Measurements from ENCODE around the gene PIGW.

PIGW gene

DNA sequence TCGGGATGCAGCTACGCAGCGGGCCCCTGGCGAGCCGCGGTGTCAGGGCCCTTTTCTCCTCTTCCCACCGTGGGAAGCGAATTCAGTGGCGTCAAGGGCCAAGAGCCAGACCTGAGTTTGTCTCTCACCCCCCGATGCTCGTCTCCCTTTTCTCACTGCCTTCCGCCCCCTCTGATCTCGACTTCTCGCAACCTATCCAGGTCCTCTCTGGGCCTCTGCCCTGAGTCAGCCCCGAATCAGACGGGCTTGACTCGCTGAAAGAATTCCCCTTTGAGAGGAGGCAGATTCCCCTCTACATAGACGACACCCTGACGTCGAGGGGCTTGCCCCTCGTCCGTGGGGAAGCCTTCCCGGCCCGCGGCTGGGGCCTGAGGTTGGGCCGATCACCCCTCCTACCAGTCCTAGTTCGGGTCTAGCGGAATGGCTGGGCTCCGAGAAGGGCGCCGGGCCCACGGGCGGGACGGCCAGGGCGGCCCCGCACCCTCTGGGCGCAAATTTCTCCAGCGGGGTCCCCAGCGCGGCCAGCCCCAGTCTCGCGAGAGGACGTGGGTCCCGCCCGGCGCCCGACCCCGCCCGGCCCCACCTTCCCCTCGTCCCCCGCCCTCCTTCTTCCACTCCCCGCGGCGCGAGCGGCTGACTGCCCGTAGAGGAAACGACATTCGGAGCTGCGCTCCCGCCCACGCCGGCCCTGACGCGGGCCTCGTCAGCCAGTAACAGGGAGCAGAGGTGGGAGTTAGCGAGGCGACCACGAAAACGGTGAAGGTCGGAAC lies 9.7 kb downstream of the PIGW start, which contains the start of gene GGNBP2:
Gene GGNBP2 (plus strand): TSS at position 613 of the 770 bp plus-strand sequence. CDS start 806 bp downstream, outside the sequence.
- peak within 1 kb of the TSS; percentile 95 for H3K4me3 ChIP-seq (ENCODE audit: control insufficient read depth, low read depth, low read length)
- TF ChIP-seq, protein P1, sequence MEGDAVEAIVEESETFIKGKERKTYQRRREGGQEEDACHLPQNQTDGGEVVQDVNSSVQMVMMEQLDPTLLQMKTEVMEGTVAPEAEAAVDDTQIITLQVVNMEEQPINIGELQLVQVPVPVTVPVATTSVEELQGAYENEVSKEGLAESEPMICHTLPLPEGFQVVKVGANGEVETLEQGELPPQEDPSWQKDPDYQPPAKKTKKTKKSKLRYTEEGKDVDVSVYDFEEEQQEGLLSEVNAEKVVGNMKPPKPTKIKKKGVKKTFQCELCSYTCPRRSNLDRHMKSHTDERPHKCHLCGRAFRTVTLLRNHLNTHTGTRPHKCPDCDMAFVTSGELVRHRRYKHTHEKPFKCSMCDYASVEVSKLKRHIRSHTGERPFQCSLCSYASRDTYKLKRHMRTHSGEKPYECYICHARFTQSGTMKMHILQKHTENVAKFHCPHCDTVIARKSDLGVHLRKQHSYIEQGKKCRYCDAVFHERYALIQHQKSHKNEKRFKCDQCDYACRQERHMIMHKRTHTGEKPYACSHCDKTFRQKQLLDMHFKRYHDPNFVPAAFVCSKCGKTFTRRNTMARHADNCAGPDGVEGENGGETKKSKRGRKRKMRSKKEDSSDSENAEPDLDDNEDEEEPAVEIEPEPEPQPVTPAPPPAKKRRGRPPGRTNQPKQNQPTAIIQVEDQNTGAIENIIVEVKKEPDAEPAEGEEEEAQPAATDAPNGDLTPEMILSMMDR (conservative IDR thresholded peaks at IDR 0.05; ENCODE audit: control insufficient read depth, insufficient read depth, low read depth, low read length), result no peak
- peak; percentile 92 for DNase-seq (ENCODE audit: low read depth)

DNA sequence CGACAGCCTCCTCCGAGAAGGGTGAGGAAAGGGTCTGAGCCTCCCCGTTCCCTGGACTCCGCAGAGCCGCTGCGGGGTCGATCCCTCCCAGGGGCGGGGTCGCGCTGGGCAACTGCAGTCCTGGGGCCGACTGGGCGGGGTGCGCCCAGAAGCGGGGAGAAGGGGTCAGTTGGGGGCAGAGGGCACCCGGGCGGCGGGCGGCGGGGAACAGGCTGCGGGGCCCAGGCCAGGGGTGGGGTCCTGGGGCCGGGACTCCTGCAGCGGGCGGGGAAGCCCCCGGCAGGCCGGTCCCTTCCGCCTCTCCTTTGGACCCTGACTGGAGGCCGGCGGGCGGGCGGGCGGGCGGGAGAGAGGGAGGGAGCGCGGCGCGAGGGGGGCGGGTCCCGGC lies 10.3 kb downstream of the PIGW start:
- H3K4me3 ChIP-seq (ENCODE audit: control insufficient read depth, low read depth, low read length), result peak overlapping the region; percentile 95
- TF ChIP-seq, protein P1 (conservative IDR thresholded peaks at IDR 0.05; ENCODE audit: control insufficient read depth, insufficient read depth, low read depth, low read length), result no peak
- no peak for DNase-seq (ENCODE audit: low read depth)

DNA sequence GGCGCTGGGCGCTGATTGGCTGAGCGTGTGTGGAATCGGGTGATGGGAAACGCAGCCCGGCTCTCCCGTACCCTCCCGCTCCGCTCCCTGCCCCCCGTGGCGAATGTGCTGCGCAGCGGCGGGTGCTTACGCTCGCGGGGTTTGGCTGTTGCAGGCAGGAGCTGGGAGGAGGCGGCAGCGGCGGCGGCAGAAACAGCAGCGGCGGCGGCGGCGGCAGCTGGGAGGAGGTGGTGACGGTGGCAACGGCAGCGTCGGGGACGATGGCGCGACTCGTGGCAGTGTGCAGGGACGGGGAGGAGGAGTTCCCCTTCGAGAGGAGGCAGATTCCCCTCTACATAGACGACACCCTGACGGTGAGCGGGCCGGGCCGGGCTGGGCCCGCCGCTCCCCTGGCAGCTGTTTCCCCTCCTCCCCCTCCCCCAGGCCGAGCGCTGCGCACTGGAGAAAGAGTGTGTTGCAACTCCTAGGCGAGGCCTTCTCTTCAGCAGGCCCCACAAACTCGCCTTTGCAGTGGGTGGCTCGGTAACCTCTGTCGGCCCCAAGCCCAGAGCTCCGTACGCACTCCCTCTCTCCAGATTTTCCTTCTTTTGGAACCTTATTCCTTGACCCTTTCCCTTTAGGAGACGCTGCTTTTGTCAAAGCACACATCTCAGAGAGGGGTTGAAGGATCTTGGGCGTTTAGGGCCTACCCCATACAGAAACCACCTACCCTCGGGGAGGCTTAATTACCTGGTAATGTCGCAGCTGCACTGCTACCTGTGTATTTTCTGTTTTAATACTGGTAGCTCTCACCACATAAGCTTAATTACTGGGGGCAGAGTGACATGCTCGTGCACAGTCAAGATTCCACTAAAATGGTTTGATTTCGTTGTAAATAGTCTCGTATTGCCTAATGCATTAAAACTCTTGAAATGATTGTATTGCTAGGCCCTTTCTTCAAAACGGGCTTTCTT lies 11.0 kb downstream of the PIGW start:
- TF ChIP-seq, protein P1 (conservative IDR thresholded peaks at IDR 0.05; ENCODE audit: control insufficient read depth, insufficient read depth, low read depth, low read length), result no peak
- peak; percentile 97 for DNase-seq (ENCODE audit: low read depth)
- peak overlapping the region; percentile 82 for H3K4me3 ChIP-seq (ENCODE audit: control insufficient read depth, low read depth, low read length)

DNA sequence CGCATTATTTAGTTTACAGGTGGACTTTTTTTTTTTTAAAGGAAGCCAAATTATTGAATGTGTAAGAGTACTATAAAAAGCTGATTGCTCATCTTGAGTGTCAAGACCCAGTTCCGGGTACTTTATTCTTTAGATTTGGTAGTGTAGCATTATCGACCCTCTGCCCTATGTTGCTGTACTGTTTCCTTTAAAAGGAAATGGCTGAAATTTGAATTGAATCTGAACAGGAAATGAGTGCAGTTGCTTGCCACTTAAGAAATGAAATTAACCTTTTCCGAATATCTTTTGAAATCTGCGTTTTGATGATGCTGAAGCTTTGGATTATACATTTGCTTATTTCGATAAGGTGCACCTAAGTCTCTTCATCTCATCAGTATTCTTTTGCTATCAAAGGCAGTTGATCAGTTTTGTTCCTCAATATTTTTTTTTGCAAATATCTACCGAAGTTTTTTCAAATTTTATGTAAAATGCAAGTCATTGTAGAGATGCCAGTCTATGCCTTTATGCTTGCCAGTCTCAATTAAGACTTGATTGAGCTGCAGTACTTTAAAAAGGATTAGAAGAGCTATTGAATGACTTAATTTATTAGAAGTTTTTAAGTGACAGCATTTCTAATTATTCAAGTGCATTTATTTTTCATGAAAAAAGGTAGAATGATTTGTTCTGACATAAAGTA lies 11.8 kb downstream of the PIGW start:
- H3K4me3 ChIP-seq (ENCODE audit: control insufficient read depth, low read depth, low read length), result peak overlapping the region; percentile 82
- peak; percentile 20 for DNase-seq (ENCODE audit: low read depth)
- TF ChIP-seq, protein P1 (conservative IDR thresholded peaks at IDR 0.05; ENCODE audit: control insufficient read depth, insufficient read depth, low read depth, low read length), result no peak

DNA sequence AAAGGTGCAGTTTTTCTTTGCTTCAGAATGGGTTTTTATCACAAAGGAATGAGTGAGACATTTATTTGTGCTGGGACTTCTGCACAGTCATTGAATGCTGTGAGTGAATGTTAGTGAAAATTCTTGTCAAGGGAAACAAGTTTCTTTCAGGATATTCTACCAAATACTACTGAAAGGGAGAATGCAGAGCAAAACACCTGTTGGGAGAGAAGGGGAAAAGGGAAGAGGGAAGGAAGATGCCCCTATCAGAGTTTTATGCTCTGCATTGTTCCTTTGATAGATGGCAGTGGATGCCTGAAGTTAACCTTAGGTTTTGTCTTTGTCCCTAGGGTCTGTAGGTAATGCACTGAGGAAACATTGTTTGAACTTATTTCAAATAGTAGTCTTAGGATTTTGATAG lies 13.0 kb downstream of the PIGW start:
- TF ChIP-seq, protein P1 (conservative IDR thresholded peaks at IDR 0.05; ENCODE audit: control insufficient read depth, insufficient read depth, low read depth, low read length), result no peak
- H3K4me3 ChIP-seq (ENCODE audit: control insufficient read depth, low read depth, low read length), result peak overlapping the region; percentile 82
- no peak for DNase-seq (ENCODE audit: low read depth)

Data from fibroblast of mammary gland (primary cell).